COLO668 (cell line): ENCODE measurements around the gene THG1L.

Experiments used
- DNase-seq: peaks from one replicate; lab custom pipeline; 2025; ENCODE audit not compliant: unreplicated experiment; lab: John Stamatoyannopoulos, UW

The THG1L gene

GRCh38 chr5:157756122-157756521, 24.9 kb downstream of the THG1L start:
- no peak for DNase-seq

- DNase-seq: no peak
Observed at GRCh38 chr5:157758706-157759105, 27.5 kb downstream of the THG1L start.

GRCh38 chr5:157761690-157762621, 30.7 kb downstream of the THG1L start:
- DNase-seq: peak; percentile 1

GRCh38 chr5:157764531-157764930, 33.3 kb downstream of the THG1L start:
- no peak for DNase-seq

GRCh38 chr5:157766442-157766841, 35.2 kb downstream of the THG1L start:
- DNase-seq: no peak

- DNase-seq: no peak
Observed at GRCh38 chr5:157766902-157767301, 35.7 kb downstream of the THG1L start.

- no peak for DNase-seq
Observed at GRCh38 chr5:157767689-157768088, 36.5 kb downstream of the THG1L start.

GRCh38 chr5:157770665-157771064, 39.4 kb downstream of the THG1L start:
- no peak for DNase-seq

GRCh38 chr5:157772127-157772526, 40.9 kb downstream of the THG1L start:
- DNase-seq: no peak

- peak; percentile 28 for DNase-seq
Observed at GRCh38 chr5:157778121-157778805, 47.0 kb downstream of the THG1L start.

GRCh38 chr5:157779221-157779620, 48.0 kb downstream of the THG1L start:
- no peak for DNase-seq

GRCh38 chr5:157785801-157786200, 54.6 kb downstream of the THG1L start:
- no peak for DNase-seq
